ENCODE data around the gene KNDC1.

KNDC1 gene

GRCh38 chr10:133190225-133190624, 30.2 kb downstream of the KNDC1 start:
- no peak for DNase-seq

GRCh38 chr10:133191651-133192050, 31.6 kb downstream of the KNDC1 start:
- DNase-seq = no peak

GRCh38 chr10:133194151-133194550, 34.1 kb downstream of the KNDC1 start:
- peak in 2 of 58 donors; percentile 5 to 12 for DNase-seq

GRCh38 chr10:133195096-133195495, 35.1 kb downstream of the KNDC1 start:
- DNase-seq = no peak

- DNase-seq = no peak
Measured at GRCh38 chr10:133195611-133196010, 35.6 kb downstream of the KNDC1 start.

- DNase-seq = peak in 7 of 58 donors; percentile 13 to 55 (median 21)
Measured at GRCh38 chr10:133196221-133196915, 36.3 kb downstream of the KNDC1 start.

- DNase-seq = no peak
Measured at GRCh38 chr10:133196936-133197758, 37.1 kb downstream of the KNDC1 start.

- DNase-seq = no peak
Measured at GRCh38 chr10:133197786-133198185, 37.8 kb downstream of the KNDC1 start.

- DNase-seq = no peak
Measured at GRCh38 chr10:133198206-133198605, 38.2 kb downstream of the KNDC1 start.

GRCh38 chr10:133198621-133199487, 38.8 kb downstream of the KNDC1 start:
- no peak for DNase-seq

GRCh38 chr10:133199488-133199885, 39.5 kb downstream of the KNDC1 start:
- no peak for DNase-seq

GRCh38 chr10:133199992-133200611, 40.1 kb downstream of the KNDC1 start:
- no peak for DNase-seq

- DNase-seq = no peak
Measured at GRCh38 chr10:133200621-133201031, 40.6 kb downstream of the KNDC1 start.

GRCh38 chr10:133201151-133201947, 41.3 kb downstream of the KNDC1 start:
- DNase-seq = no peak

- no peak for DNase-seq
Measured at GRCh38 chr10:133201948-133202725, 42.1 kb downstream of the KNDC1 start.

GRCh38 chr10:133202778-133203651, 43.0 kb downstream of the KNDC1 start:
- no peak for DNase-seq

GRCh38 chr10:133203652-133204195, 43.7 kb downstream of the KNDC1 start:
- no peak for DNase-seq

All from anterior cingulate cortex (tissue), 58 donors.